Measurements from ENCODE around the gene ILRUN.

- TF ChIP-seq POLR2AphosphoS5 (IDR thresholded peaks at IDR 0.05; ENCODE audit: low read depth, low read length) (no peak), FOXM1 (IDR thresholded peaks at IDR 0.05; ENCODE audit: low read depth) (no peak)
Observed at GRCh38 chr6:34717466-34717865, 20.9 kb upstream of the ILRUN start.
